HepG2 (cell line): ENCODE data around the gene RAB3D. TPM values are rescaled to one million over a fixed set of nuclear protein-coding genes. Genes with fewer than 3 reads are reported as not detected.

Experiments used
- DR1 ChIP-seq: sonication (generic); formaldehyde crosslinking; IDR thresholded peaks from 2 replicates; pipeline ENCODE4 v1.8.0; 2021; ENCODE audit warnings: mild to moderate bottlenecking, missing genetic modification reagents, inconsistent platforms
- FOSL2 ChIP-seq: sonication (generic); formaldehyde crosslinking; IDR thresholded peaks from 2 replicates; pipeline ENCODE4 v1.4.0; 2020; ENCODE audit warnings: missing genetic modification reagents
- HNRNPLL ChIP-seq: fragments of 200-400 bp; formaldehyde crosslinking; IDR thresholded peaks from 2 replicates; pipeline ENCODE4 v1.6.1; 2017; ENCODE audit warnings: mild to moderate bottlenecking, low read depth, low read length; ENCODE audit not compliant: poor library complexity, severe bottlenecking
- RBAK ChIP-seq: sonication (generic); formaldehyde crosslinking; IDR thresholded peaks from 2 replicates; pipeline ENCODE4 v1.5.1; 2020; ENCODE audit warnings: mild to moderate bottlenecking, missing genetic modification reagents
- RBM39 ChIP-seq: fragments of 200-400 bp; formaldehyde crosslinking; IDR thresholded peaks from one replicate; pipeline ENCODE4 v1.6.1; 2018; ENCODE audit warnings: antibody characterized with exemption, mild to moderate bottlenecking, low read depth, low read length; ENCODE audit not compliant: poor library complexity, severe bottlenecking
- RXRA ChIP-seq: sonication (generic); formaldehyde crosslinking; IDR thresholded peaks from 2 replicates; pipeline ENCODE4 v1.5.1; 2020; ENCODE audit warnings: missing genetic modification reagents
- SALL2 ChIP-seq: sonication (generic); formaldehyde crosslinking; IDR thresholded peaks from 2 replicates; pipeline ENCODE4 v1.8.1; 2023; ENCODE audit warnings: mild to moderate bottlenecking, missing genetic modification reagents, inconsistent platforms
- SOX13 ChIP-seq, 3 experiments: fragments of 450-650 bp in 1 of 3; sonication (generic) in 1 of 3; formaldehyde crosslinking in 1 of 3; IDR thresholded peaks in 2 of 3; conservative IDR thresholded peaks in 1 of 3; 2 replicates each; pipeline versions ENCODE4 v1.5.0 to v1.6.1; 2016 to 2020; ENCODE audit warnings: antibody characterized with exemption in 1 of 3, mild to moderate bottlenecking in 1 of 3, missing compliant biosample characterization in 1 of 3, missing genetic modification reagents in 1 of 3, moderate library complexity in 1 of 3
- TEAD2 ChIP-seq: sonication (generic); formaldehyde crosslinking; IDR thresholded peaks from 2 replicates; pipeline ENCODE4 v1.9.0; 2021; ENCODE audit warnings: missing genetic modification reagents
- ZFAT ChIP-seq: sonication (generic); formaldehyde crosslinking; conservative IDR thresholded peaks from 2 replicates; pipeline ENCODE4 v1.8.1; 2023; ENCODE audit warnings: missing genetic modification reagents, inconsistent platforms
- ZFP1 ChIP-seq: IDR thresholded peaks from 2 replicates; pipeline ENCODE4 v1.6.1; 2016
- ZMAT3 ChIP-seq: sonication (generic); formaldehyde crosslinking; conservative IDR thresholded peaks from 2 replicates; pipeline ENCODE4 v1.7.0; 2021; ENCODE audit warnings: missing genetic modification reagents
- ZNF746 ChIP-seq: sonication (generic); formaldehyde crosslinking; IDR thresholded peaks from 2 replicates; pipeline ENCODE4 v1.8.0; 2022; ENCODE audit warnings: mild to moderate bottlenecking, missing genetic modification reagents
- ZNF773 ChIP-seq: sonication (generic); formaldehyde crosslinking; IDR thresholded peaks from 2 replicates; pipeline ENCODE4 v1.4.0; 2020; ENCODE audit warnings: missing genetic modification reagents, borderline replicate concordance
- polyA plus RNA-seq, 8 experiments: library from polyadenylated mRNA; depleted of rRNA in 3 of 8; stranded (reverse) in 7 of 8; unstranded in 1 of 8; fragments of >200 nt; fragmentation: Illumina TruSeq in 4 of 8; extraction: Trizol in 4 of 8; gene quantifications; 2 replicates each; pipeline versions ENCODE4 v1.2.1 to v1.2.3, GENCODE V29; 2011 to 2016; ENCODE audit warnings: low read depth in 4 of 8, missing spikeins in 1 of 8, mixed read lengths in 1 of 8; ENCODE audit not compliant: insufficient read depth in 1 of 8
- total RNA-seq, 5 experiments: library from RNA; depleted of rRNA; stranded (reverse); fragments of >200 nt; fragmentation: Illumina TruSeq; extraction: Trizol; gene quantifications; 2 replicates each; pipeline ENCODE4 v1.2.3, GENCODE V29; 2016; ENCODE audit warnings: low read depth in 1 of 5
- TF ChIP-seq, protein P1 (sequence below): sonication (generic); formaldehyde crosslinking; IDR thresholded peaks from 2 replicates; pipeline ENCODE4 v1.8.1; 2022; ENCODE audit warnings: mild to moderate bottlenecking, missing genetic modification reagents
- TF ChIP-seq, protein P2 (sequence below): sonication (generic); formaldehyde crosslinking; IDR thresholded peaks from 2 replicates; pipeline ENCODE4 v1.5.0; 2020; ENCODE audit warnings: missing genetic modification reagents, mild to moderate bottlenecking, borderline replicate concordance
- TF ChIP-seq, protein P3 (sequence below): sonication (generic); formaldehyde crosslinking; IDR thresholded peaks from 2 replicates; pipeline ENCODE4 v1.4.0; 2020; ENCODE audit warnings: mild to moderate bottlenecking, missing genetic modification reagents, borderline replicate concordance

Gene RAB3D
- total and polyA plus RNA-seq, 2 of the 13 experiments (the other 11 are each of a cell fraction or from before 2014, with no cell fraction given): 2.0 to 16.1 TPM

DNA sequence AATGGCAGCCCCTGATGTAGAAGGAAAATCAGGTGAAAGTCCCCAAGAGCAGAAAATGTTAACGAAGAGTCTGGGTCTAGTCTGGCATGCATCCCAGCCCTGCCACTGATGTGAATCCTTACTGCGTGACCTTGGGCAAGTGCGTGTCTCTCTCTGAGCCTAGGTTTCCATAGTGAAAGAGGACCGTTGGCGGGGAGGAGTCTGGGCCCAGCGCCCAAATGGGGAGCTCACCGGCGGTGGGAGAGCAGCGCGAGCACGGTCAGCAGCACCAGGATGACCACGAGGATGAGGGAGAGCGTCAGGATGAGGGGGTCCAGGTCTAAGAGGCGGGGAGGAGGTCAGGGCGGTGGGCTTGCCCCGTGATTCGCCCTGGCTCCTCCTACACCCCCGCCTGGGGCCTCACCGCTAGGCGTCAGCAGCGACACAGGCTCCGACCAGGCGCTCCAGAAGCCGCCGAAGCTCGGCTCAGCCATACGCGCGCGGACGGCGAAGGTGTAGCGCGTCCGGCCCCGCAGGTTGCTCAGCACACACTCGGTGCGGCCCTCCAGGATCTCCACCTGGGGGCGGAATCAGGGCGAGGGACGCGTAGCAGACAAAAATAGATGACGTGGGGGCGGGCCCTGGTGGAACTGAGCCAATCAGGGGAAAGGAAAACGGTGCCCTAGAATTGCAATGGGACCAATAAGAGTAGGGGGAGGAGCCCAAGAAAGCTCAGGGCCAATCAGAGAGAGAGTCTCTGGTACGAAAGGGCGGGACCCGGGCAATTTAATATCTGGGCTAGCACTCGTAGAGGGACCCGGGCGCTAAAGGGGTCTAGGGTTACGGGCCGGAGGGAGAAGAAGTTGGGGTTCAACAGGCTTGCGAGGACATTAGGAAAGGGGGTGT, 41.4 kb upstream of the RAB3D start (continued):
- TF ChIP-seq, protein P1, sequence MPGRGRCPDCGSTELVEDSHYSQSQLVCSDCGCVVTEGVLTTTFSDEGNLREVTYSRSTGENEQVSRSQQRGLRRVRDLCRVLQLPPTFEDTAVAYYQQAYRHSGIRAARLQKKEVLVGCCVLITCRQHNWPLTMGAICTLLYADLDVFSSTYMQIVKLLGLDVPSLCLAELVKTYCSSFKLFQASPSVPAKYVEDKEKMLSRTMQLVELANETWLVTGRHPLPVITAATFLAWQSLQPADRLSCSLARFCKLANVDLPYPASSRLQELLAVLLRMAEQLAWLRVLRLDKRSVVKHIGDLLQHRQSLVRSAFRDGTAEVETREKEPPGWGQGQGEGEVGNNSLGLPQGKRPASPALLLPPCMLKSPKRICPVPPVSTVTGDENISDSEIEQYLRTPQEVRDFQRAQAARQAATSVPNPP (CRISPR knock-in tag): no peak; the same call in 1 of the 2 replicates
- TF ChIP-seq RXRA (peak; percentile 69), SOX13 (IDR thresholded peaks at IDR 0.05) (no peak), SOX13 (CRISPR knock-in tag; conservative IDR thresholded peaks at IDR 0.05 in 1 of 2, IDR thresholded peaks at IDR 0.05 in 1 of 2) (peak in 1 of 2 experiments; percentile 30; a peak in 1 of 4 replicates), HNRNPLL (peak; percentile 96), ZMAT3 (CRISPR knock-in tag) (0 out of 2 replicates have a peak, but pooled peaks have one; percentile 26), ZFP1 (CRISPR knock-in tag) (0 out of 2 replicates have a peak, but pooled peaks have one; percentile 65), RBM39 (no peak), FOSL2 (CRISPR knock-in tag) (peak; percentile 64), SALL2 (CRISPR knock-in tag) (no peak), RBAK (CRISPR knock-in tag) (no peak), DR1 (CRISPR knock-in tag) (peak; percentile 89), TEAD2 (no peak), ZNF746 (CRISPR knock-in tag) (no peak), ZNF773 (CRISPR knock-in tag) (no peak; the same call in 1 of the 2 replicates), ZFAT (no peak)
- TF ChIP-seq, protein P2, sequence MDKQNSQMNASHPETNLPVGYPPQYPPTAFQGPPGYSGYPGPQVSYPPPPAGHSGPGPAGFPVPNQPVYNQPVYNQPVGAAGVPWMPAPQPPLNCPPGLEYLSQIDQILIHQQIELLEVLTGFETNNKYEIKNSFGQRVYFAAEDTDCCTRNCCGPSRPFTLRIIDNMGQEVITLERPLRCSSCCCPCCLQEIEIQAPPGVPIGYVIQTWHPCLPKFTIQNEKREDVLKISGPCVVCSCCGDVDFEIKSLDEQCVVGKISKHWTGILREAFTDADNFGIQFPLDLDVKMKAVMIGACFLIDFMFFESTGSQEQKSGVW (CRISPR knock-in tag): no peak
- TF ChIP-seq, protein P3, sequence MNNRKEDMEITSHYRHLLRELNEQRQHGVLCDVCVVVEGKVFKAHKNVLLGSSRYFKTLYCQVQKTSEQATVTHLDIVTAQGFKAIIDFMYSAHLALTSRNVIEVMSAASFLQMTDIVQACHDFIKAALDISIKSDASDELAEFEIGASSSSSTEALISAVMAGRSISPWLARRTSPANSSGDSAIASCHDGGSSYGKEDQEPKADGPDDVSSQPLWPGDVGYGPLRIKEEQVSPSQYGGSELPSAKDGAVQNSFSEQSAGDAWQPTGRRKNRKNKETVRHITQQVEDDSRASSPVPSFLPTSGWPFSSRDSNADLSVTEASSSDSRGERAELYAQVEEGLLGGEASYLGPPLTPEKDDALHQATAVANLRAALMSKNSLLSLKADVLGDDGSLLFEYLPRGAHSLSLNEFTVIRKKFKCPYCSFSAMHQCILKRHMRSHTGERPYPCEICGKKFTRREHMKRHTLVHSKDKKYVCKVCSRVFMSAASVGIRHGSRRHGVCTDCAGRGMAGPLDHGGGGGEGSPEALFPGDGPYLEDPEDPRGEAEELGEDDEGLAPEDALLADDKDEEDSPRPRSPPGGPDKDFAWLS: no peak
- TF ChIP-seq, all 625 proteins: peak for 245
